NCI-H510A (cell line): ENCODE measurements around the gene RBM10.

Experiments used
- DNase-seq: peaks from one replicate; lab custom pipeline; 2025; lab: John Stamatoyannopoulos, UW

The RBM10 gene

GRCh38 chrX:47218920-47219815 is 74.1 kb downstream of the RBM10 start:
- no peak for DNase-seq

- no peak for DNase-seq
These were observed 76.7 kb downstream of the RBM10 start for GRCh38 chrX:47221756-47222155.

GRCh38 chrX:47222751-47223350 is 77.8 kb downstream of the RBM10 start:
- no peak for DNase-seq

GRCh38 chrX:47223476-47224250 is 78.6 kb downstream of the RBM10 start:
- no peak for DNase-seq

- DNase-seq, result no peak
These were observed 79.4 kb downstream of the RBM10 start for GRCh38 chrX:47224266-47224895.

- no peak for DNase-seq
These were observed 79.9 kb downstream of the RBM10 start for GRCh38 chrX:47224896-47225290.

GRCh38 chrX:47226071-47226470 is 81.0 kb downstream of the RBM10 start:
- DNase-seq, result no peak

- DNase-seq, result no peak
These were observed 81.7 kb downstream of the RBM10 start for GRCh38 chrX:47226531-47227333.

- no peak for DNase-seq
These were observed 82.2 kb downstream of the RBM10 start for GRCh38 chrX:47227334-47227583.

- no peak for DNase-seq
These were observed 83.7 kb downstream of the RBM10 start for GRCh38 chrX:47228550-47229270.

GRCh38 chrX:47229427-47229826 is 84.4 kb downstream of the RBM10 start:
- no peak for DNase-seq

GRCh38 chrX:47230136-47230868 is 85.3 kb downstream of the RBM10 start:
- DNase-seq, result no peak

- no peak for DNase-seq
These were observed 86.1 kb downstream of the RBM10 start for GRCh38 chrX:47231167-47231566.

- no peak for DNase-seq
These were observed 87.3 kb downstream of the RBM10 start for GRCh38 chrX:47232197-47232802.

- DNase-seq, result peak; percentile 53
These were observed 87.8 kb downstream of the RBM10 start, which contains the start of gene USP11 for GRCh38 chrX:47232803-47233332. USP11 (plus strand) TSS chrX:47233009; CDS start chrX:47233044, 35 bp downstream.

GRCh38 chrX:47233333-47234113 is 88.5 kb downstream of the RBM10 start:
- peak; percentile 96 for DNase-seq

- no peak for DNase-seq
These were observed 89.6 kb downstream of the RBM10 start for GRCh38 chrX:47234583-47234982.

- DNase-seq, result no peak
These were observed 90.7 kb downstream of the RBM10 start for GRCh38 chrX:47235691-47236103.
